MG63 (cell line): ENCODE results near the gene ZNF138. TPM values are rescaled to one million over a fixed set of nuclear protein-coding genes. Genes with fewer than 3 reads are reported as not detected.

ENCODE experiments used
- DNase-seq: peaks from one replicate; pipeline ENCODE4 v3.0.0-alpha.2; 2020
- H3K27me3 ChIP-seq: fragments of 250-450 bp; sonication (Bioruptor Pico); 2 replicates; pipeline ENCODE4 v1.5.1; 2020; ENCODE audit warnings: mild to moderate bottlenecking, moderate library complexity
- H3K36me3 ChIP-seq: fragments of 250-450 bp; sonication (Bioruptor Pico); 2 replicates; pipeline ENCODE4 v1.5.1; 2020; ENCODE audit warnings: mild to moderate bottlenecking, moderate library complexity
- H3K4me3 ChIP-seq: fragments of 250-450 bp; sonication (Bioruptor Pico); 2 replicates; pipeline ENCODE4 v1.5.1; 2020; ENCODE audit warnings: mild to moderate bottlenecking, moderate library complexity
- H3K9me3 ChIP-seq: fragments of 250-450 bp; sonication (Bioruptor Pico); 2 replicates; pipeline ENCODE4 v1.5.1; 2020; ENCODE audit warnings: mild to moderate bottlenecking, moderate library complexity
- total RNA-seq: library from RNA; depleted of rRNA; stranded (reverse); fragments of >200 nt; shearing (Covaris generic); gene quantifications from 2 replicates; pipeline ENCODE4 v1.2.3, GENCODE V29; 2014; ENCODE audit warnings: low replicate concordance

The ZNF138 gene
- total RNA-seq, 1 experiment from 2014 or later = not detected

GRCh38 chr7:64869912-64870562 is 75.8 kb downstream of the ZNF138 start:
- Histone ChIP-seq H3K27me3 (no peaks in the 10 kb centered on the region), H3K36me3 (no peaks in the 10 kb centered on the region), H3K9me3 (no peaks in the 10 kb centered on the region), H3K4me3 (no peak overlapping the region)
- DNase-seq = no peak

GRCh38 chr7:64870656-64871055 is 76.4 kb downstream of the ZNF138 start:
- DNase-seq = no peak
- no peaks in the 10 kb centered on the region for H3K9me3 ChIP-seq

GRCh38 chr7:64871761-64872160 is 77.5 kb downstream of the ZNF138 start:
- no peak for DNase-seq
- H3K36me3 ChIP-seq = no peaks in the 10 kb centered on the region
- no peak overlapping the region for H3K4me3 ChIP-seq
- no peaks in the 10 kb centered on the region for H3K9me3 ChIP-seq
- H3K27me3 ChIP-seq = no peaks in the 10 kb centered on the region

More at GRCh38 chr7:64870656-64871055, 76.4 kb downstream of the ZNF138 start:
- no peaks in the 10 kb centered on the region for H3K36me3 ChIP-seq
- no peaks in the 10 kb centered on the region for H3K27me3 ChIP-seq
- no peak overlapping the region for H3K4me3 ChIP-seq

- H3K4me3 ChIP-seq = no peak overlapping the region
- H3K27me3 ChIP-seq = no peaks in the 10 kb centered on the region
- DNase-seq = no peak
- no peaks in the 10 kb centered on the region for H3K9me3 ChIP-seq
- H3K36me3 ChIP-seq = no peaks in the 10 kb centered on the region
Measured at GRCh38 chr7:64872351-64873154, 78.3 kb downstream of the ZNF138 start.

GRCh38 chr7:64873155-64873500 is 78.9 kb downstream of the ZNF138 start:
- Histone ChIP-seq H3K36me3 (no peaks in the 10 kb centered on the region), H3K9me3 (no peaks in the 10 kb centered on the region), H3K27me3 (no peaks in the 10 kb centered on the region), H3K4me3 (no peak overlapping the region)
- no peak for DNase-seq

GRCh38 chr7:64873517-64873916 is 79.3 kb downstream of the ZNF138 start:
- H3K4me3 ChIP-seq = no peak overlapping the region
- no peaks in the 10 kb centered on the region for H3K27me3 ChIP-seq
- no peaks in the 10 kb centered on the region for H3K36me3 ChIP-seq
- DNase-seq = no peak
- no peaks in the 10 kb centered on the region for H3K9me3 ChIP-seq

GRCh38 chr7:64874114-64874513 is 79.9 kb downstream of the ZNF138 start:
- no peaks in the 10 kb centered on the region for H3K9me3 ChIP-seq

GRCh38 chr7:64874562-64875250 is 80.5 kb downstream of the ZNF138 start:
- Histone ChIP-seq H3K36me3 (no peaks in the 10 kb centered on the region), H3K9me3 (no peaks in the 10 kb centered on the region), H3K27me3 (no peaks in the 10 kb centered on the region), H3K4me3 (no peak overlapping the region)
- no peak for DNase-seq

More at GRCh38 chr7:64874114-64874513, 79.9 kb downstream of the ZNF138 start:
- Histone ChIP-seq H3K4me3 (no peak overlapping the region), H3K36me3 (no peaks in the 10 kb centered on the region), H3K27me3 (no peaks in the 10 kb centered on the region)
- peak; percentile 68 for DNase-seq

GRCh38 chr7:64875258-64875657 is 81.0 kb downstream of the ZNF138 start:
- DNase-seq = no peak
- no peaks in the 10 kb centered on the region for H3K27me3 ChIP-seq
- H3K9me3 ChIP-seq = no peaks in the 10 kb centered on the region
- no peaks in the 10 kb centered on the region for H3K36me3 ChIP-seq
- H3K4me3 ChIP-seq = no peak overlapping the region

- Histone ChIP-seq H3K4me3 (no peak overlapping the region), H3K9me3 (no peaks in the 10 kb centered on the region), H3K27me3 (no peaks in the 10 kb centered on the region), H3K36me3 (no peaks in the 10 kb centered on the region)
- DNase-seq = no peak
Measured at GRCh38 chr7:64875658-64876406, 81.6 kb downstream of the ZNF138 start.

GRCh38 chr7:64876792-64877713 is 82.8 kb downstream of the ZNF138 start:
- Histone ChIP-seq H3K9me3 (no peaks in the 10 kb centered on the region), H3K4me3 (no peak overlapping the region), H3K27me3 (no peaks in the 10 kb centered on the region), H3K36me3 (no peaks in the 10 kb centered on the region)
- DNase-seq = no peak

- DNase-seq = no peak
- no peak overlapping the region for H3K4me3 ChIP-seq
- H3K36me3 ChIP-seq = no peaks in the 10 kb centered on the region
- H3K27me3 ChIP-seq = no peaks in the 10 kb centered on the region
- H3K9me3 ChIP-seq = no peaks in the 10 kb centered on the region
Measured at GRCh38 chr7:64877714-64878610, 83.7 kb downstream of the ZNF138 start.

- Histone ChIP-seq H3K36me3 (no peaks in the 10 kb centered on the region), H3K27me3 (no peaks in the 10 kb centered on the region), H3K4me3 (no peak overlapping the region), H3K9me3 (no peaks in the 10 kb centered on the region)
- peak; percentile 17 for DNase-seq
Measured at GRCh38 chr7:64878684-64879083, 84.5 kb downstream of the ZNF138 start.

GRCh38 chr7:64879086-64879730 is 85.0 kb downstream of the ZNF138 start:
- DNase-seq = no peak

GRCh38 chr7:64879800-64880199 is 85.6 kb downstream of the ZNF138 start:
- DNase-seq = no peak
- H3K4me3 ChIP-seq = no peak overlapping the region
- no peaks in the 10 kb centered on the region for H3K36me3 ChIP-seq
- H3K27me3 ChIP-seq = no peaks in the 10 kb centered on the region
- no peaks in the 10 kb centered on the region for H3K9me3 ChIP-seq

More at GRCh38 chr7:64879086-64879730, 85.0 kb downstream of the ZNF138 start:
- Histone ChIP-seq H3K9me3 (no peaks in the 10 kb centered on the region), H3K27me3 (no peaks in the 10 kb centered on the region), H3K36me3 (no peaks in the 10 kb centered on the region), H3K4me3 (no peak overlapping the region)
